SIG-M5 (cell line): ENCODE results near the gene LAIR1.

Experiments used
- DNase-seq: peaks from one replicate; lab custom pipeline; 2025; lab: John Stamatoyannopoulos, UW

Gene LAIR1

DNA sequence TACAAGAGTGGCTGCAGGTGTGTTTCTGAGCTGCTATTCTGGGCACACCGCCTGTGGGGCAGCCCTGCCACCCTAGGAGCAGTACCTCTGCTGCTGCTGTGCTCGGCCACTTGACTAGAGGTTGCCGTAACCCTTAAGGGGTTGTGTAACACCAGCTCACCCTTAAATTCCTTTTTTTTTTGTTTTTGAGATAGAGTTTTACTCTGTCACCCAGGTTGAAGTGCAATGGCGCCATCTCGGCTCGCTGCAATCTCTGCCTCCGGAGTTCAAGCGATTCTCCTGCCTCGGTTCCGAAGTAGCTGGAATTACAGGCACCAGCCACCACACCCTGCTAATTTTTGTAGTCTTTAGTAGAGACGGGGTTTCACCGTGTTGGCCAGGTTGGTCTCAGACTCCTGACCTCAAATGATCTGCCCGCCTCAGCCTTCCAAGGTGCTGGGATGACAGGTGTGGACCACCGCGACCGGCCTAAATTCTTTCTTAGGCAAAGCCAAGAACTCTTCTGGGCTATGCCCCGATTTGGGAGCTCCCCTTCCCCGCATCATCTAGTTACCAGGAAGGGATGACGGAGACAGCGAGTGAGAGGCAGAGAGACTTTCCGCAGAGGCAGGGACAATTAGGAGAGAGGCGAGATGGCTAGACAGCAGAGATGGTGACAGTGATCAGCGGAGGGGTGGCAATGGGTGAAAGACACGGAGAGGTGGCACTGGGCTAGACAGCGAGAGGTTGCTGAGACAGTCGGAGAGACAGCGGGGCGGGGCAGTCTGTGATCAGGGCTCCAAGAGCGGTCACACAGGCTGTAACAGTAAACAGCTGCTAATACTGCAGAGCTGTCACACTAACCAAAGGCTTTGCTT, 47.4 kb downstream of the LAIR1 start:
- DNase-seq = no peak

DNA sequence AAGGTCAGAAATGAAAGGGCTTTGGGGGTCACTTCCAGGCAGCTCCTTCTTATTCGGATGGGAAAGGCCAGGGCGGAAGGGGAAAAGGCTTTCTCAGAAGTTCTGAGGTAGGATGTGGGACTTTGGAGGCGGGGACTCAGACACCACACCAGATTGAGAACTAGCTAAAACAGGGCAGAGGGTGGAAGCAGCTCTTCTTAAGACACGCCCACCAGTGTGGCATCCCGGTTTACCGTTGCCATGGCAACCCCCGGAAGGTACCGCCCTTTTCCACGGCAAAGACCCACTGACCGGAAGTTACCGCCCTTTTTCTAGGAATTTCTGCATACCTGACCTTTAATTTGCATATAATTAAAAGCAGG, 48.0 kb downstream of the LAIR1 start:
- no peak for DNase-seq

DNA sequence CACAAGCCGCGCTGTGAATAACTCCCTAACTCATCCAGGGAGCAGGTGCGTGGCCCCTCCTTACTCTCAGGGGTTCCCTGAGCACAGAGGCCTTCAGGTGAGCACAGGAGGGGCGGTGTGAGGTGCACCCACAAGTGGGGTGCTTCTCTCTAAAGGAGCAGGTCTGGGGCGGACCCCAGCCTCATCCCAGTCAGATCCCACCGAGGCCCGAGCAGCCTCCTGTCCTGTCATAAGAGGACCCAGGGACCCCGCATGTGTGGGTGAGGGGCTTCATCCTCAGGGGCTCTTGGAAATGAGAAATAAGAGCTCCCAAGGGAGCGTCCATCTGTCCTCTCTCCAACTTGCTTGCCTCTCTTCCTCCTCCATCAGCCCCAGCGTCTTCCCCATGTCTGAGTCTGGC, 48.8 kb downstream of the LAIR1 start:
- DNase-seq = no peak

DNA sequence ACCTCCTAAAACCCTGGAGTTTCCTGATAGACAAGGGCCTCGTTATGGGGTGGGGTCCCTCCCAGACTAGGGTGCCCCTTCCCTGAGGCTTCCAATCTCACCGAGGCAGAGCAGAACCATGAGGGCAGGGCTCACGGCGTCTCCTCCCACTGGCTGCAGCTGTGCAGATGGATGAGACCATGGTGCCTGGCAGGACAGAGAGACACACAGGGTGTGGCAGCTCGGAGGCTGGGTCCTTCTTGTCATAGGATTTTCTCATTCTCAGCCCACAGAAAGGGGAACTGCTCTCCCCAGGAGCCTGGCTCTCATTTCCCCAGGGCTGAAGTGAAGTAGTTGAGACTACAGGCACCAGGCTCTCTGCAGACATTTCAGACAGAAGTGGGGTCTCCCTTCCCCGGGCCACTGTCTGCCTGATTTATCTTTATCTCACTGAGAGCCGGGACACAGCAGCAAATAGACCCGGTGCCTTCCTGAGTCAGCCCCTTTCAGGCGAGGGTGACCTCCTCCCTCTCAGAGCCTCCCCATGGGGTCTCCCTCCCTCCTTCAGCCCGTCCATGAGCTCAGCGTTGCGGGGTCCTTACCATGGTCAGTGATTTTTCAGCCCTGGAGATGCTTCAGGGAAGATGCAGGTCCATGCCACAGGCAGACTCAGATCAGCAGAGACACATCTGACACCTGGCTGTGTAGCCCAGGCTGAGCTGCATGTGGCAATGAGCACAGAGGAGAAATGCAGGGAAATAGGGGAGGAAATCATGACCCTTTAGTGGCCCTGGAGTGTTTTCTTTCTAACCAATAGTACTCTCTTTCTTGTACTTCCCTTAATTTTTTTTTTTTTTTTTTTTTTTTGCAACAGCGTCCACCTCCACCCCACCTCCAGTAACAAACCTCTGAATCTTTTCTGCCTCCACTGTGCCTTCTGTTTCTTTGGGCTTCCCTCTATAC, 52.0 kb downstream of the LAIR1 start, which contains the start of gene LILRA5:
Gene LILRA5, minus strand, starts transcription at position 731 of the 942 bp plus-strand sequence. Its CDS starts 147 bp downstream, at position 584.
- peak; percentile 50 for DNase-seq

DNA sequence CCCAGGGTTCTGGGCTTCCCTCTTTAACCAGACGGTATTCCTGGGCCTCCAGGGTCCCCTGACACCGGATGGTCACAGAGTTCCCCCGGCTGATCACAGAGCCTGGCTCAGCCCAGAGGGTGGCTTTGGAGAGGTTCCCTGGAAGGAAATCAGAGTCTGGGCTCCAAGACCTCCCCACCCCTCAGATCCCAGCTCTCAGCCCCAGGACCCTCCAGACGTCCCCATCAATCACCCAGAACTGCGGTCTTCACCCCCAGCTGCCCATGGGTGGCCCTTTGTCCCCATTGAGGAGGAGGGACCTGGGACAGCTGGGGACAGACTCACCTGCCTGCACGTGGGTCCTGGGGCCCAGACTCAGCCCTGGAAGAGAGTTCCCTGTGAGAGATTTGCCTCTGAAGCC, 52.7 kb downstream of the LAIR1 start:
- DNase-seq = no peak

- DNase-seq = no peak
Measured at GRCh38 chr19:54311486-54311885, 53.2 kb downstream of the LAIR1 start.

- no peak for DNase-seq
Measured at GRCh38 chr19:54310543-54310942, 54.2 kb downstream of the LAIR1 start.

GRCh38 chr19:54309811-54310210, 54.9 kb downstream of the LAIR1 start:
- no peak for DNase-seq

GRCh38 chr19:54307389-54308020, 57.2 kb downstream of the LAIR1 start:
- DNase-seq = no peak

- DNase-seq = no peak
Measured at GRCh38 chr19:54305141-54305540, 59.6 kb downstream of the LAIR1 start.

DNA sequence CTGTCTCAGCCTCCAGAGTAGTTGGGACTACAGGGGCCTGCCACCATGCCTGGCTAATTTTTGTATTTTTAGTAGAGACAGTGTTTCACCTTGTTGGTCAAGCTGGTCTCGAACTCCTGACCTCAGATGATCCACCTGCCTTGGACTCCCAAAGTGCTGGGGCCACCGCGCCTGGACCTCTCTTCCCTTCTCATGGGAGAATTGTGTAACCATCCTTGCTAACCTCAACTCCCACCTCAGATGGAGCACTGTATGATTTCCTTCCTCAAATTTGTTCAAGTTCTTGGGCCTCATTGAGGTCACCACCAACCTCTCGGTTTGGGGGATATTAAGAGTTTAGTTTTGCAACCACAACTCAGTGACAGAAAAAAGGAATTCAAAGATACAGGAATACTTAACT, 62.5 kb downstream of the LAIR1 start:
- DNase-seq = no peak
